Left lung (tissue), 10 donors: Measurements from ENCODE around the gene ABTB2. TPM values are rescaled to one million over a fixed set of nuclear protein-coding genes. Genes with fewer than 3 reads are reported as not detected.

Source experiments
- ATAC-seq: fragments of 200-7000 bp; cut with Tn5 transposase; one replicate; pipeline ENCODE4 v1.9.1; 2020; ENCODE audit warnings: moderate library complexity
- DNase-seq, 4 donors: peaks; one replicate each; pipeline ENCODE4 v3.0.0-alpha.2; 2013 to 2020
- H3K27ac ChIP-seq, 2 donors: fragments of 200-600 bp; sonication (generic) in 1 of 2; one replicate each; pipeline versions ENCODE4 v1.5.0 to v1.8.0; 2020 to 2021
- H3K27me3 ChIP-seq, 2 donors: fragments of 200-600 bp; sonication (generic) in 1 of 2; one replicate each; pipeline versions ENCODE4 v1.5.0 to v1.8.0; 2020 to 2021
- H3K36me3 ChIP-seq, 2 donors: fragments of 200-600 bp; sonication (generic) in 1 of 2; one replicate each; pipeline versions ENCODE4 v1.5.0 to v1.8.0; 2020 to 2021
- H3K4me1 ChIP-seq, 2 donors: fragments of 200-600 bp; one replicate each; pipeline ENCODE4 v1.8.0; 2021
- H3K4me3 ChIP-seq, 2 donors: fragments of 200-600 bp; sonication (generic) in 1 of 2; one replicate each; pipeline versions ENCODE4 v1.5.0 to v1.8.0; 2020 to 2021; ENCODE audit warnings: mild to moderate bottlenecking in 1 of 2
- H3K9me3 ChIP-seq, 2 donors: fragments of 200-600 bp; sonication (generic) in 1 of 2; one replicate each; pipeline versions ENCODE4 v1.5.0 to v1.8.0; 2020 to 2021
- CTCF ChIP-seq, 2 donors: fragments of 200-600 bp; sonication (generic) in 1 of 2; IDR thresholded peaks; one replicate each; pipeline versions ENCODE4 v1.5.0 to v1.8.0; 2021; ENCODE audit warnings: antibody characterized with exemption in 2 of 2
- intact Hi-C, 2 donors: fragments of 100-400 bp; cut with DNase I; formaldehyde crosslinking; loops; one replicate each; pipeline versions ENCODE4 v1.11.2 to v1.14.2; 2022
- polyA plus RNA-seq, 6 donors: library from polyadenylated mRNA; unstranded; fragments of 120-200 nt; gene quantifications; one replicate each; pipeline ENCODE4 v1.2.1, GENCODE V29; 2013; ENCODE audit not compliant: insufficient read length in 6 of 6
- total RNA-seq, 2 donors: library from RNA; stranded (reverse); fragmentation: NEBNext Ultra II Directional; extraction: Animal tissue kit (Norgen Biotek cat#: 25700); gene quantifications; one replicate each; pipeline ENCODE4 v1.2.1, GENCODE V29; 2021
- donor health status: DM: no; HTN: yes; CAD: no.
- donor health status: DM: no; HTN: no; CAD: no.

Gene ABTB2
- total and polyA plus RNA-seq, 8 donors, result 2.4 to 6.9 (median 4.8) TPM

GRCh38 chr11:34404280-34404679, 46.5 kb upstream of the ABTB2 start:
- Histone ChIP-seq H3K9me3 (no peaks in the 10 kb centered on the region), H3K27me3 (no peaks in the 10 kb centered on the region), H3K36me3 (no peaks in the 10 kb centered on the region), H3K4me3 (no peak overlapping the region), H3K4me1 (no peaks in the 10 kb centered on the region), H3K27ac (no peak overlapping the region)
- intact Hi-C loops, result no loop called here
- TF ChIP-seq CTCF (IDR thresholded peaks at IDR 0.05), result no peak
- DNase-seq (no peak), ATAC-seq (no peak)

GRCh38 chr11:34403431-34403830, 45.6 kb upstream of the ABTB2 start:
- intact Hi-C loops, result no loop called here
- Histone ChIP-seq H3K36me3 (no peaks in the 10 kb centered on the region), H3K9me3 (no peaks in the 10 kb centered on the region), H3K27ac (no peak overlapping the region), H3K4me3 (no peak overlapping the region), H3K4me1 (no peaks in the 10 kb centered on the region), H3K27me3 (no peaks in the 10 kb centered on the region)
- TF ChIP-seq CTCF (IDR thresholded peaks at IDR 0.05), result no peak
- DNase-seq, result no peak
- no peak for ATAC-seq

- peaks cover 0 to 9% of the 10 kb centered on the region in 2 donors for H3K9me3 ChIP-seq
- no peak for DNase-seq
These were observed 40.0 kb upstream of the ABTB2 start for GRCh38 chr11:34397811-34398210.

GRCh38 chr11:34397120-34397519, 39.3 kb upstream of the ABTB2 start:
- H3K4me3 ChIP-seq, result no peak overlapping the region
- peaks cover 0 to 10% of the 10 kb centered on the region in 2 donors for H3K9me3 ChIP-seq
- no peak for ATAC-seq
- DNase-seq, result no peak
- H3K27ac ChIP-seq, result no peak overlapping the region
- H3K27me3 ChIP-seq, result no peaks in the 10 kb centered on the region
- no peaks in the 10 kb centered on the region for H3K4me1 ChIP-seq
- no peaks in the 10 kb centered on the region for H3K36me3 ChIP-seq
- TF ChIP-seq CTCF (IDR thresholded peaks at IDR 0.05), result no peak
- intact Hi-C loops, result no loop called here

More at GRCh38 chr11:34397811-34398210, 40.0 kb upstream of the ABTB2 start:
- ATAC-seq, result no peak
- no peaks in the 10 kb centered on the region for H3K36me3 ChIP-seq
- no peak overlapping the region for H3K4me3 ChIP-seq
- intact Hi-C loops, result no loop called here
- no peak for TF ChIP-seq CTCF (IDR thresholded peaks at IDR 0.05)
- no peak overlapping the region for H3K27ac ChIP-seq
- no peaks in the 10 kb centered on the region for H3K27me3 ChIP-seq
- no peaks in the 10 kb centered on the region for H3K4me1 ChIP-seq

- H3K4me3 ChIP-seq, result no peak overlapping the region
- intact Hi-C loops, result no loop called here
- ATAC-seq (no peak), DNase-seq (no peak)
- H3K4me1 ChIP-seq, result no peaks in the 10 kb centered on the region
- no peaks in the 10 kb centered on the region for H3K27me3 ChIP-seq
- H3K27ac ChIP-seq, result no peak overlapping the region
- H3K9me3 ChIP-seq, result peaks cover 0 to 10% of the 10 kb centered on the region in 2 donors
- no peak for TF ChIP-seq CTCF (IDR thresholded peaks at IDR 0.05)
- H3K36me3 ChIP-seq, result no peaks in the 10 kb centered on the region
These were observed 38.2 kb upstream of the ABTB2 start for GRCh38 chr11:34395916-34396550.
